DMS153 treated with DMSO at 0.1 percent for 48 hours (cell line): Measurements from ENCODE around the gene KIAA1755.

Source experiments
- DNase-seq: peaks from one replicate; lab custom pipeline; 2025; ENCODE audit not compliant: unreplicated experiment; lab: John Stamatoyannopoulos, UW

The KIAA1755 gene

DNA sequence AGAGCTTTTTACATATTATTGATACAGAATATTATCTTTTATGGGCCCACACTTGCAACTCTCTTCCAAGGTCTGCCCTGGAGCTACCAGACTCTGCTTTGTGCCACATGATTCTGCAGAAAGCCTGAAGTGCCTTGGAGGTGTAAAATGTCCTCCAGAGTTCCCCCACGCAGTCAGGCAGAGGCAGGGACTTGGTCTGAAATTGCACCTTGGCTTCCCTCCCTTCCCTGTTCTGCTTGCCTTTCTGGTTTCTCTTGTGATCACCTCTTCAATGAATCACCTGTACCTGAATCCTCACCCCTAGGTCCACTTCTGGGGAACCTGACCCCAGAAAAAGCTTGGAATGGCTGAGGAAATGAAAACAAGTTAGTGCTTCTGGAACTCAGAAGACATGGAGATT is 52.4 kb downstream of the KIAA1755 start:
- no peak for DNase-seq

DNA sequence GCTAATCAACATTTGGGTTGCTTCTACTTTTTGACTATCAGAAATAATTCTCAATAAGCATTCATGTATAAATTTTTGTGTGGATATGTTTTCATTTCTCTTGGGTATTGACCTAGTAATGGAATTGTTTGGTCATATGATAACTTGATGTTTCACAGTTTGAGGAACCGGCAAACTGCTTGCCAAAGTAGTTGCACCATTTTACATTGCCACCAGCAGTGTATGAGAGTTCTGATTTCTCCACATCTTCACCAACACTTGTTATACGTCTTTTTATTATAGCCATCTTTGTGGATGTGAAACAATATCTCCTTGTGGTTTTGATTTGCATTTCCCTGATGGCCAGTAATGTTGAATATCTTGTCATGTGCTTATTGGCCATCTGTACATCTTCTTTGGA is 52.9 kb downstream of the KIAA1755 start:
- no peak for DNase-seq

DNA sequence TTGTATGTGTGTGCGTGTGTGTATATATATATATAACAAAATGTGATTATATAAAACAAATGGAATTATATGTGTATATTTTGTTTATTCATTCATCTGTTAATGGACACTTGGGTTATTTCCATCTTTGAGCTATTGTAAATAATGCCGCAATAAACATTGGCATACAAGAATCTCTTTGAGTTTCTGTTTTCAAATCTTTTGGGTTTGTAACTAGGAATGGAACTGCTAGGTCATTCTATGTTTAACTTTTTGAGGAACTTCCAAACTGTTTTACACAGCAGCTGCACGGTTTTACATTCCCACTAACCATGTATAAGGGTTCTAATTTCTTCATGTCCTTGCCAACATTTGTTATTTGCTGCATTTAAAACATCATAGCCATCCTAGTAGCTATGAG is 55.5 kb downstream of the KIAA1755 start:
- no peak for DNase-seq

DNA sequence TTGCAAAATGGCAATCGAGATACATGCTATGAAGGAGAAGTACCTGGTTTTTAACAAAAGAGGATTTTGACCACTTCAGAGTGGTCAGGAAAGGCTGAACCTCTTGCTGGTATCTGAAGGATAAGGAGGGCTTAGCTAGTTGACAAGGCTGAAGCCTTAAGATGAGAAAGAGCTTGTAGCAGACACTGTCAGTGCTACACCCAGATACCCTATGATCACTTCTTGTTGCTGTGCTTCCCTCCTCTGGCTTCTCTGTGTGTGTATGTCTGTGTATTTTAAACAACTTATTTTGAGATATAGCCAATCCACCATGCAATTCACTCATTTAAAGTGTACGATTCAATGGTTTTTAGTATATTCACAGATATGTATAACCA is 56.6 kb downstream of the KIAA1755 start:
- no peak for DNase-seq

DNA sequence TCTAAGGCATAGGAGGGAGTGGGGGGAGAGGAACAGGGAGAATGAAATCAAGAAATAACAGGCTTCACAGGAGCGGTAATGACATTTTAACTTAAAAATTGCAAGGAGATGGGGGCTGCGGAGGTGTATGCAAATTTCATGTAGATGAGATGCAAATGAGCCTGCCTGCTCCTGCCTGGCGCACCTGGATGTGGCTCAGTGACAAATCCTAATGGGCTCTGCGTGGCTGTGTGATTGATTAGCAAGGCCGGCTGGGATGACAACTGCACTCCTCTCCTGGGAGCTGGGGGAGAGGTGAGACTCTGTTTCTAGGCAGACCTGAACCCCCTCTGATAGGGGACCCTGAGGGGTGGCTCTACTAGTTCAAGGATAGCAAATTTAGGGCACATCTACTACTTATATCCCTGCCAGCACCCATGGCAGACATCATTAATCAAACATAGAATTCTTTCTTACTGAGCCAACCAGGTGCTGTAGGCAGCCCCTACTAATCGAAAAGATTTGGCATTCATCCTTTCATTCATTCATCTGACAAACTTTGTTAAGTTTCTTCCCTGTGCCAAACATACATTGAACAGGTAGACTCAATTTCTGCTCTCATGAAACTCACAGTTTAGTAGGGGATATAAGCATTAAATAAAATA is 57.1 kb downstream of the KIAA1755 start:
- DNase-seq: no peak

DNA sequence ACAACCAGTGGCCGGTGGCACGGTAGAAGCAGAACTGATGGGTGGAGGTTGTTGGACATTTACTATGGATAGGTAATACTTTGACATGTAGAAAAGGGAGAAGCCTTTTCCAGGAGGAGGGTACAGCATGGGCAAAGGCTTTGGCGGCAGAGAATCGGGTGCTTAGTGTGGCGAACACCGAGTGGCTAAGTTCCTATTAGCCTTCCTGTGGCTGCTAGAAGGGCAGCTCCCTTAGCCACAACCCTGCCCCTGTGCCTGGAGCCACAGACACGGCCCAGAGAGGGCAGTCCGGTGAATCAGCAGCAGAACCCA is 57.6 kb downstream of the KIAA1755 start:
- no peak for DNase-seq

DNA sequence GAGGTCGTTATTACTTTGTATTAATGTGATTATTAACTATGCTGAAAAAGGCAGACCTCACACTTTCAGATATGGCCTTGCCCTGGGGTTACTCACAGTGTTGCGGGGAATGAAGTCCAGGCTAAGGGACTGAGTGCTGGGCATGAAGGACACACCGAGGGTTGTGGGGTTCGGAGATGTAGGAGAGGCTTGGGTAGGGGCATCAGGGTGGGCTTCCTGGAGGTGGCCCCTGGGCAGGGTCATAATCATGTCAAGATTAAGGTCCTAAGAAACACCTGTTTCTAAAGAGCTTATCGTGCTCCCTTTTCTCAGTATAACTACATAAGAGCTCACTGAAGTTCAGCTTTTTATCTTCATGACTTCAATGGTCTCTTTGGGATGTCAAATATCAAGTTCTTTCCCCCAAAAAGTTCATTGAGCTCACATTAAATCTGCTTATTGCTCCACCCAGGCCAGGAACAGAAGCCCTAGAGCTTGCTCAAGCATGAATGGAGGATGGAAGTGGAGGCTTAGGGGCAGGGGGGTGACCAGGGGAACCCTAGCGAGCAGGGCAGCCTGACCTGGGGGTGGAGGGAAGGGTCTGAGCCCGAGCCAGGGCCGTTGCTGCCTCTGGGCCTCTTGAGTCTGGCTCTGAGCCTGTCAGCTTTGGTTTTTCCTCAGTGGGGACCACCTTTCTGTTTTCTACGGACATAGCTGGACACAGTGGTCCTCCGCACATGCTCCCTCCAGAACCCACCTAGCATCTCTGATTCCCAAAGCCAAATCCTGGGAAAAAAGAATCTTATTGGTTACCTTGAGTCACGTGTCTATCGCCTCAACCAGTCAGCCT is 58.2 kb downstream of the KIAA1755 start:
- DNase-seq: no peak

DNA sequence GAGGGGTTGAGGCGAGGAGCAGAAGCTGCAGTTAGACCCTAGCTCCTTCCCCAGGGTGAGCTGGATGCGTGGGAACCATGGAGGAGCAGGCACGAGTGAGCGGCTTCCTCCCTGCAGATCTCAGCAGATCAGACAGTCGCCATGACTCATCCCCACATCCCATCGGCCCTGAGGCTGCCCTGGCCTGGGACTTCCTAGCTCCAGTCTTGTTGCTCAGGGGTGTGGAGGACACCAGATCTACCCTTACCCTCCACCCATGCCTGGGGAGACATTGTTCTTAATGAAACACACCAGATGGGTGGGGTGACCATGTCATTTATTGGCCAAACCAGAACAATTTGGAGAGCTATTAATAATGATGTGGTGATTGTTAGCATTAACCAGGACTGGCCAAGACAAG is 59.2 kb downstream of the KIAA1755 start:
- no peak for DNase-seq

DNA sequence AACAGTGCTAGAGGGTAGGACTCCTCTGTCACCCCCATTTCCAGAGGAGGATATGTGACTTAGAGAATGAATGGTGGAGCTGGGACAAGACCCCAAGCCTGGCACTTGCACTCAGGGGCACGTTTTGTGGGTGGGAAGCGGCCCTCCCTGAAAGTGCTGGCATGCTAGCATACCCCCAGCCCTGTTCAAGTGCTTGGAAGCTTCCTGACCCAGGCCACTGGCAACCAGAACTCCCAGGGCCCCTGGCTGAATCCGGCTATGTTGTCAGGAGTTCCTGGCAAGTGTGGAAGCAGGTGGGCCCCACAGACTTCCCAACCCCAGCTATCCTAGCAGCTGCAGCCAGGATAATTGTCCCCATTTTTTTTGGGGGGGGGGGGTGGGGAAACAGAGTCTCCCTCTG is 59.9 kb downstream of the KIAA1755 start:
- no peak for DNase-seq

DNA sequence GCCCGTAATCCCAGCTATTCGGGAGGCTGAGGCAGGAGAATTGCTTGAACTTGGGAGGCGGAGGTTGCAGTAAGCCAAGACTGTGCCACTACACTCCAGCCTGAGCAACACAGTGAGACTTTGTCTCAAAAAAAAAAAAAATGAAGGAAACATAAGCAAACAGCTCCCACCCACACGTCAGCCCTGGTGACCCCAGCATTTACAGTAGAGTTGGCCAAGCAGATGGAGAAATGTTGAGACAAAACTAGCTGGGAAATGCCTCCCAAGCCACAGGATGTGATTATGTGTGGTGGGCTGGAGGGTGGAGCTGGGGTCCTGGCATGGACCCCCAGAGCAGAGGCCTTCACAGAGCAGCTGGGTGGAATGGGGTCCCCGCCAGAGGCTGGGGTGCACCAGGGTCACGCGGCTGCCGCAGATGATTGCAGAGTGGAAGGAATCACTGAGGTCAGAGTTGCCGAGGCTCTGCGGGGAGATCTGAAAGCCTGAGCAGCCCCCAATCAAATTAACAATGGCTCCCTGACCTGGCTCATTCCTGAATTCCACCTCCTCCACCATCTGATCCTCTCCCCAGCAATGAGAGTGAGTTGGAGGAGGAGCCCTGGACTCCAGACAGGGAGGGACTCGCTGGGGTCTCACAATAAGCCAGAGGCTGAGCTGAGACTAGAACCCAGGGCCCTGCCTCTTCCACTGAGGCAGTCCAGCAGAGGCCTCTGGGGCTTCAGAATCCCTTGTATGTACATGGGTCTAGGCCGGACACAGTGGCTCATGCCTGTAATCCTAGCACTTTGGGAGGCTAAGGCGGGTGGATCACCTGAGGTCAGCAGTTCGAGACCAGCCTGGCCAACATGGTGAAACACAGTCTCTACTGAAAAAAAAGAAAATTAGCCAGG is 60.8 kb downstream of the KIAA1755 start:
- DNase-seq: no peak

DNA sequence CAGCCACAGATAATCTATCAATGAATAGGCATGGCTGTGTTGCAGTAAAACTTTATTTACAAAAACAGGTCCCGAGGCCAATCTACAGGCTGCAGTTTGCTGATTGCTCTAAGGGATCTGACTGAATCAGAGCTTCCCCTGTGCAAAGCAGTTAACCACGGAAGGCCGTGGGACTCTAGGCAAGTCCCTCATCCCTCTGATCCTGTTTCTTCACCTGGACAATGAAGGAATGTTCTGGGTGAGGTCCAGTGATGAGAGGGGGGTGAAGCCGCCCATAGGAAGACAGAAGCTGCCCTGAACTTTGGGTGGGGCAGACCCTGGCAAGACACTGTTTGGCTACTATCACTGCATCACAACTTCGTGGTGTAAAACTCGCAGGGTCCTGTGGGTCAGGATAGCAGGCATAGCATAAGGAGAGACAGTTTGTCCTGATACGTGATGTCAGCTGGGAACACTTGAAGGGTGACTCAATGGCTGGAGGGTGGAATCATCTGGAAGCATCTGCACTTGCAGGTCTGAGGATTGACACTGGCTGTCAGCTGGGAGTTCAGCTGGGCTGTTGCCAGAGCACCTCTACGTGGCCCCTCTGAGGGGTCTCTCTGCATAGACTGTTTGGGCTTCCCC is 62.2 kb downstream of the KIAA1755 start:
- no peak for DNase-seq

DNA sequence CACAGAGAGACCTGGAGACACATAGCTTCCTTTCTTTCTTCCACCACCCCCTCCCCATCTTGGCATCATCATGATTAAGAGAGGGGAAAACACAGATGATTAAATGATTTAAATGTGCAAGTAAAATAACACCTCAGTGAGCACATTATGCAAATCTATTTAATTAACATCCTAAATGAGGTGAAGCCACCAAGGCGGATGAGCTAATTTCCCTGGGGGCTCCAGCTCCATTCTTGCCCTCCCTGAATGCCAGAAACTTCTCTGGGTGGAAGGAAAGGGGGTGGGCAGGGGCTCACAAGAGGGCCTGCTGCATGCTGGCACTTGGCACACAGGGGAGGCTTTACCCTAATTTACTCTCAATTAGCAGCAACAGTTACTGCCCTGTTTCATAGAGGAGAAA is 62.9 kb downstream of the KIAA1755 start:
- no peak for DNase-seq

DNA sequence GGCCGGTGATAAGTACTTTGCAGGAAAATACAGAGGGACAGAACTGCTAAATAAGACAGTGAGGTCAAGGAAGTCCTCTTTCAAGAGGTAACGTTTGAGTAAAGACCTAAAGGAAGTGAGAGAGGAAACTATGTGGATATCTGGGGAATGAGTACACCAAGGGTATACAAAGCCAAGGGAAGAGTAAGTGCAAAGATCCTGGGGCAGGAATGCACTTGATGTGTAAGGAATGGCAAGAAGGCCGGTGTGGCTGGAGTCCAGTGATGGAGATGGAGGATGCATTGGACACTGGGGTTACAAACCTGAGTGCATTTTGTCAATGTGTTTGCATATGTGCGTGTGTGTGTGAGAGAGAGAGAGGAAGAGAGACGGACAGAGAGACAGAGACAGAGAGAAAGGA is 63.3 kb downstream of the KIAA1755 start:
- DNase-seq: no peak

DNA sequence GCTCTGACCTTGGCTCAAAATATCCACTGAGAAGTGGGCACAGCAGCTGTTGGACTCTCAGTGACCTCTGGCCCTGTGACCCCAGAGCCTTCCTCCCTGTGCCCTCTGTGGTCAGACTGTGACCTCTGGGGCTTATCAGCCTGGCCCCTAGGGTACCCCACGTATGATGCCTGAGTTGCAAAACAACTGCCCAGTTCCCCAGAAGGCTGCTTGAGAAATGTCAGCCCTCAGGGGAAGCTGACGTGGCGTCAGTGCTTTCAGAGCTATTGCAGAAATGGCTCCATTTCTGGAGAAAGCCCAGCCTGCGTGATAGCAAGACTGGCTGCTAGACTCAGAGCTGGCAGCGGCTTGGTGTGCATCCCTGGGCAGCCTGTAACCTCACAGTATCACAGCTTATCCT is 63.9 kb downstream of the KIAA1755 start:
- no peak for DNase-seq

DNA sequence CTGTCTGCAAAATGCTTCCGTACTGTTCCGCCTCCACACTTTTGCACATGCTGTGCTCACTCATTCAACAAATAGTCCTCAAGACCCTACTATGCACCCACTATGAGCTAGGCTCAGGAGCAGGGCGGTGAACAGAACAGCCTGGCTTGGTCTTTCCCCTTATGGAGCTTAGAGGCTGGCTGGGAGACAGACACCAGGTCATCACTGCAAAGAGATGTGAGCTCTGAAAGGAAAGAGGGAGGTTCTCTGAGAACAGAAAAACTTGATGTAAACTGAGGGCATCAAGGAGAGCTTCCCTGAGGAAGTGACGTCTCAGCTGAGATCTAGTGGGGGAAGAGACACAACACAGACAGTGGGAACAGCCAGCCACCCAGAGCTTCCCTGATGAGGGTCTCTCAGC is 64.5 kb downstream of the KIAA1755 start:
- no peak for DNase-seq

DNA sequence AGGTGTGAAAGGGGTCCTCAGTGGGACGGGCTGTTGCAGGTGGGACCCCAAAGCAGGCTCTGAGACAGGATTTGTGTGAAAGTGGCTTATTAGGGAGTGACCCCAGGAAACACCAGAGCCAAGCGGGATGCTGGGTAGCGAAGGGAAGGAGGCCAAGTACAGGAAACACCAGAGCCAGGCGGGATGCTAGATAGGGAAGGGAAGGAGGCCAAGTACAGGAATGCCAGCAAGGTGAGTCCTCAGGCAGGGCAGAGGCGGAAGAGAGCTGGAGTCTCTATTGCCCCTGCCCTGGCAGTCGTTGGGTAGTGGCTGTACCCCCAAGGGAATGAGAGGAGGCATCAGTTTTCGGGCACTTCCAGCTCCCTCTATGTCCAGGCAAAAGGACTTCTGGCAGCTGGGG is 65.0 kb downstream of the KIAA1755 start:
- no peak for DNase-seq

DNA sequence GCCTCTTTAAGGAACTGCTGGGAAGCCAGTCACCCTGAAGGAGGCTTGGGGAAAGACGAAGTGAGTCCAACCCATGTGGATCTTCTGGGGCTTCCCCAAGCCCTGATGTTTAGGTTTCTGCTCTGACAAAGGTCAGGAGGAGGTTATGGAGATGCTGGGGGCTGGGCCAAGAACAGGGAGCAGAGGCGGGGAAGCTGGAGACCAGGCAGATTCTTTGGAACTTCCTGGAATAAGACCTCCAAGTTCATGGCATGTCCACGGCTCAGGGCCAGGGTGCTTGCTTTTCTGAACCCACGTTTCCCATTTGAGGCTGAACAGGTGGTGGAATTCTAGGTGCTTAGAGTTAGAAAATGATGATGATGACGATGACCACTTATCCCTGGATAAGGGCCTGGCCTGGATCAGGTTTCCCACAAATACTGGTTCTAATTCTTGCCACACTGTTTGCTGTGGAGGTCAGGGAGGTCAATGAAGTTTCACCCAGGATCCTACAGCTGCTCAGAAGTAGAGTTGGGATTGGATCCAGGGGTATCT is 65.5 kb downstream of the KIAA1755 start:
- no peak for DNase-seq

DNA sequence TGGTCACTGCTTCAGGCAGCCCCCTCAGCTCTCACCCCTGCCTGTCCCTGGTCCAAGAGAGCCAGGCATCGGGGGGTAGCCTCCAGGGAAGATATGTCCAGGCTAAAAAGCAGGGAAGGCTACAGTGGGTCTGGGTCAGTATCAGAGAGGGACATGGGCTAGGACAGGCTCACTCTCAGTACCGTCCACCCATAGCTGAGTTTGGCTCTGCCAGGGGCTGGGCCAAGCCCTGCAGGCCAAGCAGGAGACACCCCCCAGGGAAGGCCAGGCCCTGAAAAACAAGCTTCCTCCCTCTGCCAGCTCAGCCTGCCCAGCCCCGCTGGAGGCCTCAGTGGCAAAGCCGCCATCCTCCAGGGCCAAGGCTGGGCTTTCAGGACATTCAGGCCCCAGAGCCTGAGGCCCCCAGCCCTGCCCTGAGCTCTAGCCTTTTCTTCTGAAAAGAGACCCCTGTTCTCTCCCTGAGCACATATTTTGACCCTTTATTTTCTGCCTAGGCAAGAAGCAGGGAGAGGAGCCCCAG is 66.9 kb downstream of the KIAA1755 start:
- DNase-seq: no peak

DNA sequence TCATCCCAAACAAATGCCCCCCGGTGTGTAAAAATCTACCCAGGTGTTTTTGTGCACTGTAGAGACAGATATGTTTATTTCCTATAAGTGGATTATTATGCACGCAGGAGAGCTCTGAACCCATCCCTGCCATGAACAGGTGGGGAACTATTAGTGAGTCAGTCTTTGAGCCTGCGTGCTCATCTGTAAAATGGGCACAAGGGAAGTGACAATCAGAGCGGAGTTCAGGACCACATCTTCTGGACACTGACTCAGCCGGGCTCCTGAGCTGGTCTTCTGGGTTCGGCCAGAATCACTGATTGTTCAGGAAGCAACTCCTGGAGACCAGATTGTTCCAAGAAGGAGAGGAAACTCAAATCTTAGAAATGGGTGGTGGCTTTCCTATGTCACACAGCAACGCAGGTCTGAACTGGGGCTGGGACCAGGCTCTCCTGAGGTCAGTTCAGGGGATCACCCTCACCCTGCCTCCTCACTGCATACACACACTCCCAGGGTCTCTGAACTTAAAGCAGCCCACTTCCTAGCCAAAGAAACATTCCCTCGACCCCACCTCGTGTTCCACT is 68.1 kb downstream of the KIAA1755 start:
- DNase-seq: no peak

DNA sequence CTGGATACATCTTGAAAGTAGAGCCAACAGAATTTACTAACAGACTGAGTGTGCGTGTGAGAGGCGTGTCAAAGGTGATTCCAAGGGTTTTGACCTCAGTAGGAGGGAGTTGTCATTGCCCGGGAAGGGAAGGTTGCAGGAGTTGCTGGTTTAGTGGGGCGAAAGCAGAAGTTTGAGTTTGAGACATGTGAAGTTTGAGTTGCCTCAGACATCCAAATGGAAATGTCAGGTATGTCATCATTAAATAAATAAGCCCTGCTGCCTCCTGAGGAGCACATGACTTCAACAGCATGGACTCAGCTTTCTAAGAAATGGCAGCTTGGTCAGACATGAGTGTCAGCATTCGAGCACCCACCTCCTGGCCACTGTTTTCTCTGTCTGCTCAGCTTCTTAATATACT is 68.9 kb downstream of the KIAA1755 start:
- DNase-seq: no peak

DNA sequence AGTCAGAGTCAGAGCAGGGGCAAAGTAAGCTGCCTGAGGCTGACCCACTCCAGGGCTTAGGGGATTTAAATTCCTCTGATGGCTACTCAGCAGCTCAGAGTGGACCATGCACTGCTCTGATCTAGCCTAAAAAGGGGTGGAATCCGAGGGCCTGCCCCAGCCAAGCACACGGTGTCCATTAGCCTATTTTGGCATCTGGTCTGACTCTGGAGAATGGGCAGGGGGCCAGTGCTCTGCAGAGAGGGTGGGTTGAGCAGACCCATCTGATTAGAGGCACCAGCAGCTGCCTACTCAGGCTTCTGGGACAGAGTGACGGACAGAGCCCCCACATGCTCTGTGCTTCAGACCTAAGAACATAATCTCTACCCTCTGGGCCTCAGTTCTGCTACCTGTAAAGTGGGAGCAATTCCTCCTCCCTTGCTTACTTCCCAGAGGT is 69.6 kb downstream of the KIAA1755 start:
- DNase-seq: no peak
